Omental fat pad (tissue), 4 donors: Measurements from ENCODE around the gene BRD9. TPM values are rescaled to one million over a fixed set of nuclear protein-coding genes. Genes with fewer than 3 reads are reported as not detected.
"Not testable (repeated sequence)": the region's sequence is repeated elsewhere in the genome, so short reads cannot be mapped to it uniquely, and the experiment has no call there.

Experiments used
- ATAC-seq: fragments of 150-250 bp; one replicate; pipeline ENCODE4 v1.9.1; 2016; ENCODE audit warnings: mild to moderate bottlenecking, moderate library complexity; ENCODE audit not compliant: low FRiP score
- DNase-seq: peaks from one replicate; pipeline ENCODE4 v3.0.0-alpha.2; 2019; ENCODE audit warnings: low spot score
- CTCF ChIP-seq, 3 donors: fragments of 450-650 bp; IDR thresholded peaks; one replicate each; pipeline ENCODE4 v1.5.1; 2016 to 2017; ENCODE audit warnings: antibody characterized with exemption in 3 of 3, mild to moderate bottlenecking in 3 of 3, moderate library complexity in 2 of 3
- total RNA-seq, 4 donors: library from RNA; depleted of rRNA; stranded (reverse); fragments of >200 nt; gene quantifications; one replicate each; pipeline ENCODE4 v1.1.0, GENCODE V29; 2016

BRD9 gene
- total RNA-seq, 4 donors from 2014 or later = 24.0 to 53.2 (median 36.7) TPM

DNA sequence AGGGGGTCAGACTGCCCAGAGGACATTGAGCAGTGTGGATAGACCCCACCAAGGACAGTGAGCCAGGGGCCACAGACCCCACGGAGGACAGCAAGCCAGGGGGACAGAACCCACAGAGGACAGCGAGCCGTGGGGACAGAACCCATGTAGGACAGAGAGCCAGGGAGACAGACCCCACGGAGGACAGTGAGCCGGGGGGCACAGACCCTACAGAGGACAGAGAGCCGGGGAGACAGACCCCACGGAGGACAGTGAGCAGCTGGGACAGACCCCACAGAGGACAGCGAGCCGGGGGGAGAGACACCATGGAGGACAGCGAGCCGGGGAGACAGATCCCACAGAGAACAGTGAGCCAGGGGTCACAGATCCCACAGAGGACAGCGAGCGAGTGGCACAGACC, 38.4 kb downstream of the BRD9 start:
- no peak for TF ChIP-seq CTCF (IDR thresholded peaks at IDR 0.05)
- ATAC-seq (no peak), DNase-seq (no peak)

GRCh38 chr5:853416-854090, 39.0 kb downstream of the BRD9 start:
- not testable (repeated sequence) for ATAC-seq, DNase-seq

DNA sequence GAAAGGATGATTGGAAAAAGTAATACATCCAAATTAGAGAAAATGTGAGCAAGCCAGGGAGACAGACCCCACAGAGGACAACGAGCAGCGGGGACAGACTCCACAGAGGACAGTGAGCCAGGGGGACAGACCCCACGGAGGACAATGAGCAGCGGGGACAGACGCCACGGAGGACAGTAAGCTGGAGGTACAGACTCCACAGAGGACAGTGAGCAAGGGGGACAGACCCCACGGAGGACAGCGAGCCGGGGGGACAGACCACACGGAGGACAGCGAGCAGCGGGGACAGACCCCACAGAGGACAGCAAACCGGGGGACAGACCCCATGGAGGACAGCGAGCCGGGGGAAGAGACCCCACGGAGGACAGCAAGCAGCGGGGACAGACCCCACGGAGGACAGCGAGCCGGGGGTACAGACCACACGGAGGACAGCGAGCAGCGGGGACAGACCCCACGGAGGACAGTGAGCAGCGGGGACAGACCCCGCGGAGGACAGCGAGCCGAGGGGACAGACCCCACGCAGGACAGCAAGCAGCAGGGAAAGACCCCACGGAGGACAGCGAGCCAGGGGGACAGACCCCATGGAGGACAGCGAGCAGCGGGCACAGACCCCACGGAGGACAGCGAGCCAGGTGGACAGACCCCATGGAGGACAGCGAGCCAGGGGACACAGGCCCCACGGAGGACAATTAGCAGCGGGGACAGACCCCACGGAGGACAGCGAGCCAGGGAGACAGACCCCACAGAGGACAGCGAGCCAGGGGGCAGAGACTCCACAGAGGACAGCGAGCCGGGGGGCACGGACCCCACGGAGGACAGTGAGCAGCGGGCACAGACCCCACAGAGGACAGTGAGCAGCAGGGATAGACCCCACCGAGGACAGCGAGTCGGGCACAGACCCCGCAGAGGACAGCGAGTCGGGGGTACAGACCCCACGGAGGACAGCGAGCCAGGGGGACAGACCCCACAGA, 39.9 kb downstream of the BRD9 start:
- no peak for DNase-seq
- no peak for TF ChIP-seq CTCF (IDR thresholded peaks at IDR 0.05)
- no peak for ATAC-seq

DNA sequence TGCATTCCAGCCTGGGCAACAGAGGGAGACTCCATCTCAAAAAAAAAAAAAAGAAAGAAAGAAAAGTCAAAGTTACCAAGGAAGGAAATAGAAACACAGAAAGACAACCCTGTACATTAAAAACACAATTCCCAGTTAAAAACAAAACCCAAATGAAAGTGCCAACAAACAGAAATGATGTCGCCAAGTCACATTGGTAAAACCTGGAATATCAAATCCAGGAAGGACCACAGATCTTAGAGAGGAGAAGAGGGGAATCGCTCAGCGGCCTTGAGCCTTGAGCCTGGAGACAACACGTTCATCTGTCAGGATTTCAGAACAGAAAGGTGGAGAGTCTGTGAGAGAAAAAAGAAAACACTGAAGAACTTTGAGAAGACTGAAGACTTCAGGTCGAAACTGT, 40.6 kb downstream of the BRD9 start:
- DNase-seq (no peak), ATAC-seq (no peak)

GRCh38 chr5:851553-851952, 41.0 kb downstream of the BRD9 start:
- DNase-seq (no peak), ATAC-seq (no peak)
- TF ChIP-seq CTCF (IDR thresholded peaks at IDR 0.05) = no peak

More for the DNA sequence above, 40.6 kb downstream of the BRD9 start:
- TF ChIP-seq CTCF (IDR thresholded peaks at IDR 0.05) = no peak

DNA sequence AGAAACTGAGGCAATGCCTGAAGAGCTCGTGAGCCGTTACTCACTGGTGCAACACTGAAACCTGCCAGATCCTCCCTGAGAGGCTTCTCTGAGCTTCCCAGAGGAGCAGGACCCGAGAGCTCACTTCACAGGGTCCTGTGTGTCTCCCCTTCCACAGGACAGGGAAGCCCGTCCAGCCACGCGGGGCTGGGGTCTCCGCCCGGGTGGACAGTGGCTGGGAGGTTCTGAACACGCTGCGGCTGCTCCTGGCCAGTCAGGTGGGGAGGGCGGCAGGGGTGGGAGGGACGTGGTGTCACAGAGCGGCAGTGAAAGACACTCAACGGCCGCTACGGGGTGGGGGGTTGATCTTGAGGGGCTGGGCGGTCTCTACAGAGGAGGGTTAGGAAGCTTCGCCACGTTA, 41.5 kb downstream of the BRD9 start:
- ATAC-seq (no peak), DNase-seq (no peak)
- TF ChIP-seq CTCF (IDR thresholded peaks at IDR 0.05) = no peak

GRCh38 chr5:850511-851006, 42.0 kb downstream of the BRD9 start, which contains the start of gene ZDHHC11:
Gene ZDHHC11 (minus strand): TSS chr5:850986. CDS start chr5:850602, 384 bp downstream.
- no peak for ATAC-seq
- no peak for TF ChIP-seq CTCF (IDR thresholded peaks at IDR 0.05)
- DNase-seq = no peak
